Measurements from ENCODE around the gene SSPN. TPM values are rescaled to one million over a fixed set of nuclear protein-coding genes. Genes with fewer than 3 reads are reported as not detected.
A peak's percentile ranks its signal among the peaks of the same experiment; 100 is the strongest.

SSPN gene
- total RNA-seq, 1 donor from 2014 or later: 2.1 TPM

DNA sequence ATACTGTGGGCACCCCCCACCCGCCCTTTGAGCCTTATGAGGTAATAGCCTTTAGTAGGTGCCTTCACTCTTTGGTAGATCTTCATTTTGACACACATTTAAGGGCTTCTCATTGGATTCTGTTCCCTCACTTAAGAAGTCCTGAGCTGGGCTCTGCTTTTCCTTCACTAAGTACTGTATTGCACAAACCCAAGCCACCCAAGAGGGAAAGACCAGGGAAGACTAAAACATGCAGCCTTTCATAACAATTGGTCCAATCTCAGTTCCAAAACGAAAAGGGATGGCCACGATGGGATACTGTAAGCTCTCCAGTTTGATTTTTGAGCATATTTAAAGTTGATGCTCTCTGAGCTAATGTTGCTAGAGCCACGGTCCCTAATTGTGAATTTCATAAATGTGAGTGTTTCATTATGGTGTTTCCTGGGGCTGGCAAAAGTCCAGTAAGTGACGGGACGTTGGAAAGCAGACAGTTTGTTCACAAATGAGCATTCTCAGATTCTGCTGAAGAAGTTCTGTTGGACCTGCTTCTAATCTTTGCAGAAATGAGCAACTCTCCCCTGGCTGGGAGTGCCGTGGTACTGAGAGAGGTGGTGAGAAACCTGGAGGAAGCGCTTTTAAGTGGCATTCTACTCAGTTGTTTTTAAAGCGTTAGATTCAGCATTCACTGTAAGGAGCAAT, 9.4 kb downstream of the SSPN start:
- H3K4me1 Mint-ChIP-seq (ENCODE audit: low read depth): no peaks in the 10 kb centered on the region

DNA sequence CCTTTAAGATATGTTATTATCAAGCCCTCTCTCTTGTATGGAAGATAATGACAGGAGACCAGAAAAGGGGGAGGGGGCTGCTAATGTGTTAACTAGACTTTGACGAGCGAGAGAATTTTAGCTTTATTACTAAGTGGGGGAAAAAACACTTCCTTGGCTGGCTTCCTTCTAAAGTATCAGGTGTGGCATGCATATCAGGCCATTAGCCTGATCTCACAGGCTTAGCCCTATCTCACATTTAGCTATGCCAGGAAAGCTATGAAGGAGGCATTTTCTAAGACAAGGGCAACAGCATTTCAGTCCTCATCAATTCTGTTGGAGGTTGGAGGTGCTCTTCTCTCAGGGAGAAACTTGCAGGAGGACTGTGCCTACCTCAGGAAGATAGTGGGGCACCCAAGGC, 9.9 kb downstream of the SSPN start:
- H3K9me3 Mint-ChIP-seq (ENCODE audit: low read depth): no peaks in the 10 kb centered on the region
- H3K36me3 Mint-ChIP-seq (ENCODE audit: insufficient read depth): no peaks in the 10 kb centered on the region
- no peaks in the 10 kb centered on the region for H3K4me1 Mint-ChIP-seq (ENCODE audit: low read depth)
- peak overlapping the region; percentile 39 for H3K27ac Mint-ChIP-seq
- no peak overlapping the region for H3K4me3 Mint-ChIP-seq (ENCODE audit: low read depth)
- H3K27me3 Mint-ChIP-seq: peaks cover 32% of the 10 kb centered on the region
- TF ChIP-seq, protein P1, sequence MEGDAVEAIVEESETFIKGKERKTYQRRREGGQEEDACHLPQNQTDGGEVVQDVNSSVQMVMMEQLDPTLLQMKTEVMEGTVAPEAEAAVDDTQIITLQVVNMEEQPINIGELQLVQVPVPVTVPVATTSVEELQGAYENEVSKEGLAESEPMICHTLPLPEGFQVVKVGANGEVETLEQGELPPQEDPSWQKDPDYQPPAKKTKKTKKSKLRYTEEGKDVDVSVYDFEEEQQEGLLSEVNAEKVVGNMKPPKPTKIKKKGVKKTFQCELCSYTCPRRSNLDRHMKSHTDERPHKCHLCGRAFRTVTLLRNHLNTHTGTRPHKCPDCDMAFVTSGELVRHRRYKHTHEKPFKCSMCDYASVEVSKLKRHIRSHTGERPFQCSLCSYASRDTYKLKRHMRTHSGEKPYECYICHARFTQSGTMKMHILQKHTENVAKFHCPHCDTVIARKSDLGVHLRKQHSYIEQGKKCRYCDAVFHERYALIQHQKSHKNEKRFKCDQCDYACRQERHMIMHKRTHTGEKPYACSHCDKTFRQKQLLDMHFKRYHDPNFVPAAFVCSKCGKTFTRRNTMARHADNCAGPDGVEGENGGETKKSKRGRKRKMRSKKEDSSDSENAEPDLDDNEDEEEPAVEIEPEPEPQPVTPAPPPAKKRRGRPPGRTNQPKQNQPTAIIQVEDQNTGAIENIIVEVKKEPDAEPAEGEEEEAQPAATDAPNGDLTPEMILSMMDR (IDR thresholded peaks at IDR 0.05; ENCODE audit: unreplicated experiment): no peak
- DNase-seq (ENCODE audit: low spot score, unreplicated experiment): no peak

More for the DNA sequence above, 9.4 kb downstream of the SSPN start:
- Mint-ChIP-seq H3K9me3 (ENCODE audit: low read depth) (no peaks in the 10 kb centered on the region), H3K4me3 (ENCODE audit: low read depth) (no peak overlapping the region), H3K27ac (no peak overlapping the region), H3K36me3 (ENCODE audit: insufficient read depth) (no peaks in the 10 kb centered on the region), H3K27me3 (peaks cover 34% of the 10 kb centered on the region)
- TF ChIP-seq, protein P1 (IDR thresholded peaks at IDR 0.05; ENCODE audit: unreplicated experiment): no peak
- no peak for DNase-seq (ENCODE audit: low spot score, unreplicated experiment)

- Mint-ChIP-seq H3K36me3 (ENCODE audit: insufficient read depth) (no peaks in the 10 kb centered on the region), H3K4me3 (ENCODE audit: low read depth) (no peak overlapping the region), H3K27ac (no peak overlapping the region), H3K4me1 (ENCODE audit: low read depth) (no peaks in the 10 kb centered on the region), H3K27me3 (peaks cover 35% of the 10 kb centered on the region), H3K9me3 (ENCODE audit: low read depth) (no peaks in the 10 kb centered on the region)
- TF ChIP-seq, protein P1 (IDR thresholded peaks at IDR 0.05; ENCODE audit: unreplicated experiment): no peak
- no peak for DNase-seq (ENCODE audit: low spot score, unreplicated experiment)
Observed at GRCh38 chr12:26205941-26206340, 10.6 kb downstream of the SSPN start.

DNA sequence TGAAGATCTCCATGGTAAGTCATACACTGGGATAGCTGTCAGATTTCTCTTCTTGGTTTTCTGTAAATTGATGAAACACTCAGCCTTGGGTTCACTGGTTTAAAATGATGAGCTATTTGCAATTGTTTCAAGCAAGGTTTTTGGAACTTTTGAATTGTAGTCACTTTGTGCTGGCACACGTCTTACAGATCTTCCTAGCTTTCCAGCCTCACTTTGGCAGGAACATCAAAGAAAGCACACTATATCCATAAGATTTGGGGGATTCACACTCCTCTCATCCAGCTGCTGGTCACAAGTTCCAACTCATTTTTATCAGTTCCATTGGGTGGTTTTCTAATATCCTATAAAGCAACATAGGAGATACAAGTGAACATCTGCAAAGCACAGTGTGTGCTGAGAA, 16.0 kb downstream of the SSPN start:
- TF ChIP-seq, protein P1 (IDR thresholded peaks at IDR 0.05; ENCODE audit: unreplicated experiment): no peak
- Mint-ChIP-seq H3K9me3 (ENCODE audit: low read depth) (no peaks in the 10 kb centered on the region), H3K36me3 (ENCODE audit: insufficient read depth) (no peaks in the 10 kb centered on the region), H3K4me1 (ENCODE audit: low read depth) (no peaks in the 10 kb centered on the region), H3K27ac (no peak overlapping the region), H3K4me3 (ENCODE audit: low read depth) (no peak overlapping the region), H3K27me3 (peaks cover 22% of the 10 kb centered on the region)
- no peak for DNase-seq (ENCODE audit: low spot score, unreplicated experiment)

DNA sequence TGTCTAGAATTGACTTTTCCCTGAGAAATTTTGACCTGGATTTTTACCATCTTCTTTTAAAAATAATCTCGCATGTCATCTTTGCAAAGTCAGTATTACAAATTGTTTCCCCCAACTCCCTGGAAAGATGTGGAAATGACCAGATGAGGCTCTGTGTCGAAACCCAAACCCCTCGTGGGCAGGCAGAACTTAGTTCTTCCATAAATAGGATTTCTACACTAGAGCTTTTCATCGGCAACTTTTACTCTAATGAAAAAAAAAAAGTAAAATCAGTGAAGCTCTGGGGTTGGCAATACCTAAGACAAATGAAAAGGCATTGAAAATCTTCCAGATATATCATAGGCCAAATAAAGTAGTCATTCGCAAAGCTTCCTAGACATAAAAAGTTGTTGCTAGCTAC, 17.0 kb downstream of the SSPN start:
- Mint-ChIP-seq H3K36me3 (ENCODE audit: insufficient read depth) (no peaks in the 10 kb centered on the region), H3K27ac (no peak overlapping the region), H3K4me1 (ENCODE audit: low read depth) (no peaks in the 10 kb centered on the region), H3K9me3 (ENCODE audit: low read depth) (no peaks in the 10 kb centered on the region), H3K4me3 (ENCODE audit: low read depth) (no peak overlapping the region), H3K27me3 (peaks cover 22% of the 10 kb centered on the region)
- no peak for DNase-seq (ENCODE audit: low spot score, unreplicated experiment)
- TF ChIP-seq, protein P1 (IDR thresholded peaks at IDR 0.05; ENCODE audit: unreplicated experiment): no peak

Data from progenitor cell of endocrine pancreas (in vitro differentiated cells).